ENCODE results near the gene MAP3K4.

MAP3K4 gene

GRCh38 chr6:161104966-161105365 is 113.4 kb downstream of the MAP3K4 start:
- TF ChIP-seq ARNT (IDR thresholded peaks at IDR 0.05) = no peak
- TF ChIP-seq PKNOX1 (IDR thresholded peaks at IDR 0.05) = no peak
- TF ChIP-seq HDGF (IDR thresholded peaks at IDR 0.05; ENCODE audit: borderline replicate concordance) = no peak
- no peak for TF ChIP-seq ZNF384 (IDR thresholded peaks at IDR 0.05)
- no peak for TF ChIP-seq LEF1 (IDR thresholded peaks at IDR 0.05; ENCODE audit: borderline replicate concordance)
- TF ChIP-seq FOXM1 (IDR thresholded peaks at IDR 0.05; ENCODE audit: borderline replicate concordance) = no peak
- no peak for TF ChIP-seq SUZ12 (IDR thresholded peaks at IDR 0.05)
- no peak for TF ChIP-seq CTBP1 (IDR thresholded peaks at IDR 0.05; ENCODE audit: borderline replicate concordance)
- no peak for TF ChIP-seq FOXK2 (IDR thresholded peaks at IDR 0.05)
- no peak for TF ChIP-seq FOXA1 (IDR thresholded peaks at IDR 0.05)
- no peak for TF ChIP-seq L3MBTL2 (conservative IDR thresholded peaks at IDR 0.05)
- no peak for TF ChIP-seq NFRKB (IDR thresholded peaks at IDR 0.05)
- TF ChIP-seq BHLHE40 (IDR thresholded peaks at IDR 0.05; ENCODE audit: borderline replicate concordance) = no peak
- no peak for TF ChIP-seq ELF4 (IDR thresholded peaks at IDR 0.05)
- no peak for TF ChIP-seq SP1 (IDR thresholded peaks at IDR 0.05)
- TF ChIP-seq TARDBP (IDR thresholded peaks at IDR 0.05) = no peak
- POLR2A ChIA-PET = no interaction called here
- no peak for DNase-seq (ENCODE audit: extremely low spot score)
- CTCF ChIA-PET = no interaction called here

GRCh38 chr6:161105408-161105807 is 113.8 kb downstream of the MAP3K4 start:
- no peak for TF ChIP-seq ARNT (IDR thresholded peaks at IDR 0.05)
- TF ChIP-seq ELF4 (IDR thresholded peaks at IDR 0.05) = no peak
- TF ChIP-seq NFRKB (IDR thresholded peaks at IDR 0.05) = no peak
- TF ChIP-seq TARDBP (IDR thresholded peaks at IDR 0.05) = no peak
- no peak for TF ChIP-seq ZNF384 (IDR thresholded peaks at IDR 0.05)
- no peak for TF ChIP-seq CTBP1 (IDR thresholded peaks at IDR 0.05; ENCODE audit: borderline replicate concordance)
- TF ChIP-seq FOXM1 (IDR thresholded peaks at IDR 0.05; ENCODE audit: borderline replicate concordance) = no peak
- no peak for TF ChIP-seq BHLHE40 (IDR thresholded peaks at IDR 0.05; ENCODE audit: borderline replicate concordance)
- no peak for TF ChIP-seq L3MBTL2 (conservative IDR thresholded peaks at IDR 0.05)
- no peak for TF ChIP-seq SP1 (IDR thresholded peaks at IDR 0.05)
- TF ChIP-seq PKNOX1 (IDR thresholded peaks at IDR 0.05) = no peak
- TF ChIP-seq FOXA1 (IDR thresholded peaks at IDR 0.05) = no peak
- no peak for TF ChIP-seq FOXK2 (IDR thresholded peaks at IDR 0.05)
- no peak for TF ChIP-seq LEF1 (IDR thresholded peaks at IDR 0.05; ENCODE audit: borderline replicate concordance)
- TF ChIP-seq SUZ12 (IDR thresholded peaks at IDR 0.05) = no peak
- TF ChIP-seq HDGF (IDR thresholded peaks at IDR 0.05; ENCODE audit: borderline replicate concordance) = no peak
- CTCF ChIA-PET = no interaction called here
- POLR2A ChIA-PET = no interaction called here
- no peak for DNase-seq (ENCODE audit: extremely low spot score)

- no peak for TF ChIP-seq CTBP1 (IDR thresholded peaks at IDR 0.05; ENCODE audit: borderline replicate concordance)
- no peak for TF ChIP-seq LEF1 (IDR thresholded peaks at IDR 0.05; ENCODE audit: borderline replicate concordance)
- TF ChIP-seq FOXK2 (IDR thresholded peaks at IDR 0.05) = no peak
- TF ChIP-seq SUZ12 (IDR thresholded peaks at IDR 0.05) = no peak
- TF ChIP-seq ZNF384 (IDR thresholded peaks at IDR 0.05) = no peak
- no peak for TF ChIP-seq PKNOX1 (IDR thresholded peaks at IDR 0.05)
- no peak for TF ChIP-seq ELF4 (IDR thresholded peaks at IDR 0.05)
- TF ChIP-seq HDGF (IDR thresholded peaks at IDR 0.05; ENCODE audit: borderline replicate concordance) = no peak
- TF ChIP-seq ARNT (IDR thresholded peaks at IDR 0.05) = no peak
- TF ChIP-seq L3MBTL2 (conservative IDR thresholded peaks at IDR 0.05) = no peak
- TF ChIP-seq FOXM1 (IDR thresholded peaks at IDR 0.05; ENCODE audit: borderline replicate concordance) = no peak
- no peak for TF ChIP-seq TARDBP (IDR thresholded peaks at IDR 0.05)
- TF ChIP-seq SP1 (IDR thresholded peaks at IDR 0.05) = no peak
- no peak for TF ChIP-seq NFRKB (IDR thresholded peaks at IDR 0.05)
- TF ChIP-seq FOXA1 (IDR thresholded peaks at IDR 0.05) = no peak
- no peak for TF ChIP-seq BHLHE40 (IDR thresholded peaks at IDR 0.05; ENCODE audit: borderline replicate concordance)
- ChIA-PET CTCF (no interaction called here), POLR2A (no interaction called here)
- no peak for DNase-seq (ENCODE audit: extremely low spot score)
These were observed 116.5 kb downstream of the MAP3K4 start for GRCh38 chr6:161107779-161108730.

GRCh38 chr6:161108916-161109315 is 117.3 kb downstream of the MAP3K4 start:
- DNase-seq (ENCODE audit: extremely low spot score) = no peak
- ChIA-PET POLR2A (no interaction called here), CTCF (no interaction called here)
- TF ChIP-seq L3MBTL2 (conservative IDR thresholded peaks at IDR 0.05) (no peak), ARNT (IDR thresholded peaks at IDR 0.05) (no peak), CTBP1 (IDR thresholded peaks at IDR 0.05; ENCODE audit: borderline replicate concordance) (no peak), ELF4 (IDR thresholded peaks at IDR 0.05) (no peak)

- POLR2A ChIA-PET = no interaction called here
- no peak for DNase-seq (ENCODE audit: extremely low spot score)
- no peak for TF ChIP-seq SP1 (IDR thresholded peaks at IDR 0.05)
- TF ChIP-seq PKNOX1 (IDR thresholded peaks at IDR 0.05) = no peak
- no peak for TF ChIP-seq HDGF (IDR thresholded peaks at IDR 0.05; ENCODE audit: borderline replicate concordance)
- no peak for TF ChIP-seq FOXM1 (IDR thresholded peaks at IDR 0.05; ENCODE audit: borderline replicate concordance)
- CTCF ChIA-PET = no interaction called here
These were observed 117.8 kb downstream of the MAP3K4 start for GRCh38 chr6:161109366-161109765.
